Epithelial cell of prostate (primary cell): ENCODE results near the gene TKTL1.
A peak's percentile ranks its signal among the peaks of the same experiment; 100 is the strongest.

Experiments
- DNase-seq: peaks from one replicate; pipeline ENCODE4 v3.0.0-alpha.2; 2011; ENCODE audit warnings: low read depth, low spot score
- H3K27ac ChIP-seq: fragments of 450-650 bp; 2 replicates; pipeline ENCODE4 v1.5.1; 2017; ENCODE audit warnings: mild to moderate bottlenecking

The TKTL1 gene

GRCh38 chrX:154358011-154358410 is 62.4 kb downstream of the TKTL1 start:
- H3K27ac ChIP-seq, result no peak overlapping the region
- DNase-seq, result no peak

- no peak overlapping the region for H3K27ac ChIP-seq
- DNase-seq, result no peak
Observed at GRCh38 chrX:154358829-154359228, 63.2 kb downstream of the TKTL1 start.

GRCh38 chrX:154359362-154360154 is 64.0 kb downstream of the TKTL1 start:
- no peak for DNase-seq
- no peak overlapping the region for H3K27ac ChIP-seq

GRCh38 chrX:154360155-154360713 is 64.6 kb downstream of the TKTL1 start:
- no peak overlapping the region for H3K27ac ChIP-seq
- no peak for DNase-seq

GRCh38 chrX:154362085-154362742 is 66.6 kb downstream of the TKTL1 start:
- DNase-seq, result no peak
- no peak overlapping the region for H3K27ac ChIP-seq

GRCh38 chrX:154363706-154364439 is 68.3 kb downstream of the TKTL1 start:
- DNase-seq, result no peak
- H3K27ac ChIP-seq, result no peak overlapping the region

GRCh38 chrX:154365052-154365600 is 69.5 kb downstream of the TKTL1 start:
- no peak overlapping the region for H3K27ac ChIP-seq
- no peak for DNase-seq

- peak overlapping the region; percentile 91 for H3K27ac ChIP-seq
- DNase-seq, result no peak
Observed at GRCh38 chrX:154365997-154366665, 70.5 kb downstream of the TKTL1 start.

- peak overlapping the region; percentile 91 for H3K27ac ChIP-seq
- DNase-seq, result no peak
Observed at GRCh38 chrX:154366666-154367055, 71.1 kb downstream of the TKTL1 start.

- DNase-seq, result no peak
Observed at GRCh38 chrX:154367474-154368308, 72.1 kb downstream of the TKTL1 start.

GRCh38 chrX:154368630-154369448 is 73.2 kb downstream of the TKTL1 start:
- DNase-seq, result peak; percentile 65
- H3K27ac ChIP-seq, result peak overlapping the region; percentile 91

More at GRCh38 chrX:154367474-154368308, 72.1 kb downstream of the TKTL1 start:
- H3K27ac ChIP-seq, result peak overlapping the region; percentile 91

GRCh38 chrX:154369449-154370299 is 74.1 kb downstream of the TKTL1 start:
- DNase-seq, result no peak
- peak overlapping the region; percentile 91 for H3K27ac ChIP-seq

- DNase-seq, result no peak
- peak overlapping the region; percentile 91 for H3K27ac ChIP-seq
Observed at GRCh38 chrX:154370300-154371016, 74.9 kb downstream of the TKTL1 start.

- no peak for DNase-seq
Observed at GRCh38 chrX:154371017-154371788, 75.6 kb downstream of the TKTL1 start.

GRCh38 chrX:154371789-154372300 is 76.2 kb downstream of the TKTL1 start:
- peak overlapping the region; percentile 91 for H3K27ac ChIP-seq
- no peak for DNase-seq

More at GRCh38 chrX:154371017-154371788, 75.6 kb downstream of the TKTL1 start:
- peak overlapping the region; percentile 91 for H3K27ac ChIP-seq

GRCh38 chrX:154372612-154373022 is 77.0 kb downstream of the TKTL1 start:
- peak overlapping the region; percentile 91 for H3K27ac ChIP-seq
- no peak for DNase-seq
